IMR-90 (cell line): ENCODE results near the gene RET. TPM values are rescaled to one million over a fixed set of nuclear protein-coding genes. Genes with fewer than 3 reads are reported as not detected.

Source experiments
- ATAC-seq: fragments of 200-7000 bp; cut with Tn5 transposase; 2 replicates; pipeline ENCODE4 v1.9.1; 2020; ENCODE audit warnings: low read depth, mild to moderate bottlenecking, moderate library complexity
- BruUV-seq: library from RNA; stranded (reverse); fragments of 400-500 nt; replicated peaks from 2 replicates; lab custom pipeline; 2021; lab: Mats Ljungman, UMichigan
- CTCF ChIA-PET: fragments of 300-600 bp; formaldehyde crosslinking; extraction: SDS; loops from one replicate; lab custom pipeline; 2021; ENCODE audit warnings: antibody characterized with exemption; lab: Yijun Ruan, JAX
- POLR2A ChIA-PET: fragments of 300-600 bp; sonication (Branson Sonifier 250); formaldehyde crosslinking; loops from one replicate; lab custom pipeline; 2022; ENCODE audit warnings: antibody characterized with exemption; ENCODE audit not compliant: unreplicated experiment; lab: Charles Lee
- DNase-seq: peaks from one replicate; pipeline ENCODE4 v3.0.0; 2013
- H2AFZ ChIP-seq: replicated peaks from 2 replicates; pipeline ENCODE3; 2013; ENCODE audit warnings: low read length, mild to moderate bottlenecking; ENCODE audit not compliant: poor library complexity
- H2AK5ac ChIP-seq: 2 replicates; pipeline ENCODE4 v1.6.1; 2013; ENCODE audit warnings: low read depth, low read length, inconsistent platforms
- H2AK9ac ChIP-seq: replicated peaks from 2 replicates; pipeline ENCODE3; 2013; ENCODE audit warnings: mild to moderate bottlenecking, low read depth, low read length, moderate library complexity; ENCODE audit not compliant: poor library complexity
- H2BK120ac ChIP-seq: 2 replicates; pipeline ENCODE4 v1.6.1; 2013; ENCODE audit warnings: low read depth, low read length, inconsistent platforms
- H2BK15ac ChIP-seq: 3 replicates; pipeline ENCODE4 v1.6.1; 2013; ENCODE audit warnings: low read depth, low read length, inconsistent platforms
- H2BK20ac ChIP-seq: 2 replicates; pipeline ENCODE4 v1.6.1; 2013; ENCODE audit warnings: low read depth, mild to moderate bottlenecking, inconsistent platforms, low read length, moderate library complexity
- H2BK5ac ChIP-seq: 2 replicates; pipeline ENCODE4 v1.6.1; 2013; ENCODE audit warnings: mild to moderate bottlenecking, low read depth, low read length, inconsistent platforms; ENCODE audit not compliant: poor library complexity, severe bottlenecking
- H3K14ac ChIP-seq: replicated peaks from 2 replicates; pipeline ENCODE4 v1.6.1; 2013; ENCODE audit warnings: low read depth, low read length, inconsistent platforms
- H3K18ac ChIP-seq: 2 replicates; pipeline ENCODE4 v1.6.1; 2013; ENCODE audit warnings: low read depth, low read length, control low read depth
- H3K23ac ChIP-seq: 2 replicates; pipeline ENCODE4 v1.6.1; 2013; ENCODE audit warnings: low read depth, low read length, inconsistent platforms
- H3K27ac ChIP-seq: 2 replicates; pipeline ENCODE4 v1.5.1; 2013; ENCODE audit warnings: mild to moderate bottlenecking, control low read depth, low read length; ENCODE audit not compliant: insufficient read depth
- H3K27me3 ChIP-seq: 2 replicates; pipeline ENCODE4 v1.6.1; 2013; ENCODE audit warnings: low read length; ENCODE audit not compliant: control insufficient read depth, insufficient read depth
- H3K36me3 ChIP-seq: 2 replicates; pipeline ENCODE4 v1.6.1; 2013; ENCODE audit warnings: low read length, mixed read lengths; ENCODE audit not compliant: control insufficient read depth, insufficient read depth
- H3K4ac ChIP-seq: 2 replicates; pipeline ENCODE4 v1.6.1; 2013; ENCODE audit warnings: low read depth, low read length, inconsistent platforms
- H3K4me1 ChIP-seq: 2 replicates; pipeline ENCODE4 v1.6.1; 2013; ENCODE audit warnings: low read length, mixed read lengths; ENCODE audit not compliant: control insufficient read depth, insufficient read depth
- H3K4me2 ChIP-seq: 2 replicates; pipeline ENCODE4 v1.6.1; 2013; ENCODE audit warnings: low read depth, mild to moderate bottlenecking, control low read depth, low read length, moderate library complexity
- H3K4me3 ChIP-seq: 2 replicates; pipeline ENCODE4 v1.5.1; 2013; ENCODE audit warnings: low read depth, mild to moderate bottlenecking, control low read depth, low read length, moderate library complexity; ENCODE audit not compliant: insufficient read depth
- H3K56ac ChIP-seq: 2 replicates; pipeline ENCODE4 v1.6.1; 2013; ENCODE audit warnings: low read length, inconsistent platforms; ENCODE audit not compliant: insufficient read depth; ENCODE audit errors: extremely low read depth
- H3K79me1 ChIP-seq, 2 experiments: 2 replicates each; pipeline ENCODE4 v1.6.1; 2013; ENCODE audit warnings: low read length in 2 of 2, inconsistent platforms in 1 of 2, low read depth in 1 of 2
- H3K9ac ChIP-seq: 2 replicates; pipeline ENCODE4 v1.6.1; 2013; ENCODE audit warnings: low read depth, low read length, control low read depth
- H3K9me1 ChIP-seq: 2 replicates; pipeline ENCODE4 v1.6.1; 2013; ENCODE audit warnings: low read length, inconsistent platforms; ENCODE audit not compliant: insufficient read depth
- H3K9me3 ChIP-seq: 2 replicates; pipeline ENCODE4 v1.6.1; 2013; ENCODE audit warnings: low read length; ENCODE audit not compliant: control insufficient read depth, insufficient read depth
- H4K20me1 ChIP-seq: 2 replicates; pipeline ENCODE4 v1.6.1; 2013; ENCODE audit warnings: low read length, inconsistent platforms; ENCODE audit not compliant: insufficient read depth
- H4K5ac ChIP-seq: 2 replicates; pipeline ENCODE4 v1.6.1; 2013; ENCODE audit warnings: mild to moderate bottlenecking, low read depth, low read length, control low read depth
- H4K8ac ChIP-seq, 2 experiments: 2 replicates each; pipeline ENCODE4 v1.6.1; 2013; ENCODE audit warnings: low read depth in 2 of 2, low read length in 2 of 2, control low read depth in 1 of 2, inconsistent platforms in 1 of 2
- H4K91ac ChIP-seq: 2 replicates; pipeline ENCODE4 v1.6.1; 2013; ENCODE audit warnings: low read depth, low read length, inconsistent platforms; ENCODE audit not compliant: insufficient read depth
- BHLHE40 ChIP-seq: fragments of 150-350 bp; IDR thresholded peaks from 2 replicates; pipeline ENCODE4 v1.6.1; 2016; ENCODE audit warnings: mild to moderate bottlenecking, low read depth, low read length
- CEBPB ChIP-seq: IDR thresholded peaks from 2 replicates; pipeline ENCODE4 v1.6.1; 2012; ENCODE audit warnings: low read depth, low read length, improper control_type of control experiment
- CHD1 ChIP-seq: IDR thresholded peaks from 2 replicates; pipeline ENCODE4 v1.6.1; 2012; ENCODE audit warnings: low read depth, low read length, improper control_type of control experiment
- FOS ChIP-seq: fragments of 150-350 bp; IDR thresholded peaks from 2 replicates; pipeline ENCODE4 v1.6.1; 2016; ENCODE audit warnings: low read depth, low read length
- MAFK ChIP-seq: IDR thresholded peaks from 2 replicates; pipeline ENCODE4 v1.6.1; 2012; ENCODE audit warnings: low read depth, low read length, improper control_type of control experiment
- MAZ ChIP-seq: IDR thresholded peaks from 2 replicates; pipeline ENCODE4 v1.6.1; 2012; ENCODE audit warnings: low read depth, mild to moderate bottlenecking, low read length, improper control_type of control experiment, moderate library complexity, borderline replicate concordance
- MXI1 ChIP-seq: IDR thresholded peaks from 2 replicates; pipeline ENCODE4 v1.6.1; 2012; ENCODE audit warnings: low read depth, mild to moderate bottlenecking, low read length, moderate library complexity, borderline replicate concordance
- NFE2L2 ChIP-seq: fragments of 150-350 bp; IDR thresholded peaks from 2 replicates; pipeline ENCODE4 v1.6.1; 2016; ENCODE audit warnings: low read depth, mild to moderate bottlenecking, low read length
- POLR2A ChIP-seq: IDR thresholded peaks from 2 replicates; pipeline ENCODE4 v1.6.1; 2012; ENCODE audit warnings: mild to moderate bottlenecking, low read depth, low read length
- RAD21 ChIP-seq: IDR thresholded peaks from 2 replicates; pipeline ENCODE4 v1.6.1; 2012; ENCODE audit warnings: low read length, improper control_type of control experiment
- RCOR1 ChIP-seq: IDR thresholded peaks from 2 replicates; pipeline ENCODE4 v1.6.1; 2012; ENCODE audit warnings: mild to moderate bottlenecking, low read length, improper control_type of control experiment; ENCODE audit not compliant: insufficient replicate concordance
- RFX5 ChIP-seq: IDR thresholded peaks from 2 replicates; pipeline ENCODE4 v1.8.0; 2012; ENCODE audit warnings: low read depth, mild to moderate bottlenecking, low read length, moderate library complexity
- SMC3 ChIP-seq: fragments of 150-350 bp; IDR thresholded peaks from 2 replicates; pipeline ENCODE4 v1.6.1; 2016; ENCODE audit warnings: low read depth, mild to moderate bottlenecking, antibody characterized with exemption, low read length, moderate library complexity
- WGBS, 2 experiments: methylation state at CpG; one replicate each; pipeline versions ENCODE4 v1.1.5 to v1.1.7; 2013; ENCODE audit warnings: missing lambda C conversion rate in 2 of 2; ENCODE audit not compliant: insufficient read length in 1 of 2; ENCODE audit errors: extremely low coverage in 2 of 2; 5-methylcytosine and 5-hydroxymethylcytosine counted together
- dilution Hi-C: fragments of 300-500 bp; cut with HindIII; formaldehyde crosslinking; loops from one replicate; pipeline ENCODE4 v1.14.3; 2018; ENCODE audit warnings: low sequenced_read_pairs; ENCODE audit not compliant: unreplicated experiment
- in situ Hi-C: fragments of 300-500 bp; cut with MboI; formaldehyde crosslinking; loops from 3 replicates; pipeline ENCODE4 v1.14.3; 2019; ENCODE audit warnings: low sequenced_read_pairs, inconsistent platforms, mixed read lengths
- intact Hi-C: fragments of 100-400 bp; cut with micrococcal nuclease; formaldehyde crosslinking; loops from 2 replicates; pipeline ENCODE4 v1.10.0; 2022
- polyA plus RNA-seq, 3 experiments: library from polyadenylated mRNA; depleted of rRNA; stranded (reverse); fragments of >200 nt; gene quantifications; 2 replicates each; pipeline ENCODE4 v1.2.3, GENCODE V29; 2012; ENCODE audit warnings: low replicate concordance in 1 of 3
- total RNA-seq: library from RNA; depleted of rRNA; stranded (reverse); fragments of >200 nt; gene quantifications from 2 replicates; pipeline ENCODE4 v1.2.3, GENCODE V29; 2012
- TF ChIP-seq, protein P1 (sequence below): conservative IDR thresholded peaks from 2 replicates; pipeline ENCODE4 v1.5.1; 2012; ENCODE audit warnings: mild to moderate bottlenecking, low read depth, low read length, improper control_type of control experiment
- TF ChIP-seq, protein P2 (sequence below): fragments of 150-350 bp; IDR thresholded peaks from 2 replicates; pipeline ENCODE4 v1.6.1; 2016; ENCODE audit warnings: low read depth, mild to moderate bottlenecking, low read length, moderate library complexity, borderline replicate concordance
- TF ChIP-seq, protein P3 (sequence below): fragments of 150-350 bp; IDR thresholded peaks from 2 replicates; pipeline ENCODE4 v1.6.1; 2017; ENCODE audit warnings: mild to moderate bottlenecking, antibody characterized with exemption, low read length, low read depth

The RET gene
- total and polyA plus RNA-seq, 2 of the 4 experiments (the other 2 are of a cell fraction) = 0.10 to 0.18 TPM

DNA sequence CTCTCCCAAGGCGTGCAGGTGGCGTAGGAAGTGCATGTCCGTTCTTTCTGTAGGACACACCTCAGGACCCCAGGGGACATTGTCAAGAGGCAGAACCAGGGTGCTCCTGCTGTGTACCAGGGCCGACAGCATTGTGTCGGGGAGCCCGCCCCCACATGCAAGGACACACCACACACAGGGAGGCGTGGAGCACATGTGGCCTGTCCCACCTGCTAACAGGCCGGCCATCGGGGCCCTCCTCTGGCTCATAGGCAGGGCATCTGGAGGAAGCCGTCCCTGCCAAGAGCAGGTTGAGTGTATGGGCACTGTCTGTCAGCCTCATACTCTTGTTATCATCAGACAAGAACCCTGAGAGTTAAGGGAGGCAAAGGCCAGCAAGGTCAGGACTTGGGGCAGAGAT is 12.7 kb downstream of the RET start:
- no peak for ATAC-seq
- in situ Hi-C loops = no loop called here
- BruUV-seq = no TSS peak
- no peak overlapping the region for H3K4ac ChIP-seq
- ChIA-PET POLR2A (no interaction called here), CTCF (no interaction called here)
- H3K27ac ChIP-seq = no peak overlapping the region
- peaks cover 23% of the 10 kb centered on the region; the same call in 1 of the 2 replicates for H3K27me3 ChIP-seq
- no peak overlapping the region for H2AK5ac ChIP-seq
- no peaks in the 10 kb centered on the region for H3K36me3 ChIP-seq
- no peaks in the 10 kb centered on the region for H3K9me1 ChIP-seq
- DNase-seq = no peak
- no peak overlapping the region for H4K91ac ChIP-seq
- no peak overlapping the region for H2BK5ac ChIP-seq
- H3K56ac ChIP-seq = no peak overlapping the region
- no peak overlapping the region for H3K14ac ChIP-seq
- H3K23ac ChIP-seq = no peak overlapping the region
- no peak overlapping the region for H4K8ac ChIP-seq
- H4K5ac ChIP-seq = no peak overlapping the region
- no peak overlapping the region for H3K9ac ChIP-seq
- H2AFZ ChIP-seq = no peak overlapping the region
- TF ChIP-seq MXI1 = no peak
- TF ChIP-seq, protein P1, sequence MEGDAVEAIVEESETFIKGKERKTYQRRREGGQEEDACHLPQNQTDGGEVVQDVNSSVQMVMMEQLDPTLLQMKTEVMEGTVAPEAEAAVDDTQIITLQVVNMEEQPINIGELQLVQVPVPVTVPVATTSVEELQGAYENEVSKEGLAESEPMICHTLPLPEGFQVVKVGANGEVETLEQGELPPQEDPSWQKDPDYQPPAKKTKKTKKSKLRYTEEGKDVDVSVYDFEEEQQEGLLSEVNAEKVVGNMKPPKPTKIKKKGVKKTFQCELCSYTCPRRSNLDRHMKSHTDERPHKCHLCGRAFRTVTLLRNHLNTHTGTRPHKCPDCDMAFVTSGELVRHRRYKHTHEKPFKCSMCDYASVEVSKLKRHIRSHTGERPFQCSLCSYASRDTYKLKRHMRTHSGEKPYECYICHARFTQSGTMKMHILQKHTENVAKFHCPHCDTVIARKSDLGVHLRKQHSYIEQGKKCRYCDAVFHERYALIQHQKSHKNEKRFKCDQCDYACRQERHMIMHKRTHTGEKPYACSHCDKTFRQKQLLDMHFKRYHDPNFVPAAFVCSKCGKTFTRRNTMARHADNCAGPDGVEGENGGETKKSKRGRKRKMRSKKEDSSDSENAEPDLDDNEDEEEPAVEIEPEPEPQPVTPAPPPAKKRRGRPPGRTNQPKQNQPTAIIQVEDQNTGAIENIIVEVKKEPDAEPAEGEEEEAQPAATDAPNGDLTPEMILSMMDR = no peak
- TF ChIP-seq RCOR1 = no peak
- no peak for TF ChIP-seq NFE2L2
- no peak for TF ChIP-seq RAD21
- no peak for TF ChIP-seq RFX5
- TF ChIP-seq BHLHE40 = no peak
- no peak for TF ChIP-seq CEBPB
- TF ChIP-seq MAZ = no peak
- TF ChIP-seq SMC3 = no peak
- no peak for TF ChIP-seq FOS
- TF ChIP-seq, protein P2, sequence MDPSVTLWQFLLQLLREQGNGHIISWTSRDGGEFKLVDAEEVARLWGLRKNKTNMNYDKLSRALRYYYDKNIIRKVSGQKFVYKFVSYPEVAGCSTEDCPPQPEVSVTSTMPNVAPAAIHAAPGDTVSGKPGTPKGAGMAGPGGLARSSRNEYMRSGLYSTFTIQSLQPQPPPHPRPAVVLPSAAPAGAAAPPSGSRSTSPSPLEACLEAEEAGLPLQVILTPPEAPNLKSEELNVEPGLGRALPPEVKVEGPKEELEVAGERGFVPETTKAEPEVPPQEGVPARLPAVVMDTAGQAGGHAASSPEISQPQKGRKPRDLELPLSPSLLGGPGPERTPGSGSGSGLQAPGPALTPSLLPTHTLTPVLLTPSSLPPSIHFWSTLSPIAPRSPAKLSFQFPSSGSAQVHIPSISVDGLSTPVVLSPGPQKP = no peak
- TF ChIP-seq POLR2A = no peak
- TF ChIP-seq MAFK = no peak
- TF ChIP-seq, protein P3, sequence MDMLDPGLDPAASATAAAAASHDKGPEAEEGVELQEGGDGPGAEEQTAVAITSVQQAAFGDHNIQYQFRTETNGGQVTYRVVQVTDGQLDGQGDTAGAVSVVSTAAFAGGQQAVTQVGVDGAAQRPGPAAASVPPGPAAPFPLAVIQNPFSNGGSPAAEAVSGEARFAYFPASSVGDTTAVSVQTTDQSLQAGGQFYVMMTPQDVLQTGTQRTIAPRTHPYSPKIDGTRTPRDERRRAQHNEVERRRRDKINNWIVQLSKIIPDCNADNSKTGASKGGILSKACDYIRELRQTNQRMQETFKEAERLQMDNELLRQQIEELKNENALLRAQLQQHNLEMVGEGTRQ = no peak
- TF ChIP-seq CHD1 = no peak
- no peak overlapping the region for H3K4me2 ChIP-seq
- H2AK9ac ChIP-seq = no peak overlapping the region
- no peak overlapping the region for H2BK120ac ChIP-seq
- H3K79me1 ChIP-seq = no peaks in the 10 kb centered on the region
- intact Hi-C loops = no loop called here
- H4K20me1 ChIP-seq = no peaks in the 10 kb centered on the region; the same call in 1 of the 2 replicates
- H3K18ac ChIP-seq = no peak overlapping the region
- H2BK20ac ChIP-seq = no peak overlapping the region
- no peak overlapping the region for H2BK15ac ChIP-seq
- H3K9me3 ChIP-seq = no peaks in the 10 kb centered on the region
- dilution Hi-C loops = no loop called here
- H3K4me3 ChIP-seq = no peak overlapping the region
- no peaks in the 10 kb centered on the region for H3K4me1 ChIP-seq
- 70% methylated on average over 4 of the region's 10 CpGs; no CpG with 5 or more reads in 1 of the 2 experiments for WGBS, 2 experiments
